H1 (cell line): ENCODE measurements around the gene FAM221B. TPM values are rescaled to one million over a fixed set of nuclear protein-coding genes. Genes with fewer than 3 reads are reported as not detected.
A peak's percentile ranks its signal among the peaks of the same experiment; 100 is the strongest.

Source experiments
- CBX5 ChIP-seq: fragments of 300-800, 300-1000 bp; sonication (generic); IDR thresholded peaks from 2 replicates; pipeline ENCODE4 v1.7.1; 2016; ENCODE audit warnings: antibody characterized with exemption, low read length, low read depth
- JUND ChIP-seq: IDR thresholded peaks from 2 replicates; pipeline ENCODE4 v1.6.1; 2011; ENCODE audit warnings: mild to moderate bottlenecking, improper control_type of control experiment, low read length
- NANOG ChIP-seq: IDR thresholded peaks from 2 replicates; pipeline ENCODE4 v1.6.1; 2011; ENCODE audit warnings: low read length, low read depth, mild to moderate bottlenecking, inconsistent platforms; ENCODE audit not compliant: insufficient read depth, poor library complexity, severe bottlenecking
- RAD21 ChIP-seq, 2 experiments: IDR thresholded peaks in 1 of 2; conservative IDR thresholded peaks in 1 of 2; 2 replicates each; pipeline ENCODE4 v1.6.1; 2011; ENCODE audit warnings: low read depth in 2 of 2, low read length in 2 of 2, improper control_type of control experiment in 1 of 2, inconsistent platforms in 1 of 2, mild to moderate bottlenecking in 1 of 2, moderate library complexity in 1 of 2
- polyA plus RNA-seq, 7 experiments: library from polyadenylated mRNA; depleted of rRNA in 3 of 7; stranded (reverse) in 5 of 7; unstranded in 2 of 7; fragments of >200 nt in 5 of 7; fragments of 200-250 nt in 2 of 7; gene quantifications; 1 replicate in 5 of 7; 2 replicates in 1 of 7; 4 replicates in 1 of 7; pipeline versions ENCODE4 v1.2.1 to v1.2.3, GENCODE V29; 2011 to 2013; ENCODE audit warnings: missing spikeins in 2 of 7, mixed read lengths in 2 of 7
- total RNA-seq: library from RNA; stranded (reverse); fragmentation: NEBNext Ultra II Directional; extraction: Animal tissue kit (Norgen Biotek cat#: 25700); gene quantifications from 2 replicates; pipeline ENCODE4 v1.2.1, GENCODE V29; 2021
- TF ChIP-seq, protein P1 (sequence below), 3 experiments: IDR thresholded peaks; 1 replicate in 2 of 3; 2 replicates in 1 of 3; pipeline versions ENCODE4 v1.5.1 to v1.6.1; 2011; ENCODE audit warnings: low read length in 3 of 3, mild to moderate bottlenecking in 3 of 3, inconsistent platforms in 2 of 3, low read depth in 1 of 3, moderate library complexity in 1 of 3; ENCODE audit not compliant: insufficient read depth in 1 of 3; ENCODE audit errors: control extremely low read depth in 1 of 3

Gene FAM221B
- total and polyA plus RNA-seq, 2 of the 8 experiments (the other 6 are each of a cell fraction or from before 2014, with no cell fraction given), result not detected

DNA sequence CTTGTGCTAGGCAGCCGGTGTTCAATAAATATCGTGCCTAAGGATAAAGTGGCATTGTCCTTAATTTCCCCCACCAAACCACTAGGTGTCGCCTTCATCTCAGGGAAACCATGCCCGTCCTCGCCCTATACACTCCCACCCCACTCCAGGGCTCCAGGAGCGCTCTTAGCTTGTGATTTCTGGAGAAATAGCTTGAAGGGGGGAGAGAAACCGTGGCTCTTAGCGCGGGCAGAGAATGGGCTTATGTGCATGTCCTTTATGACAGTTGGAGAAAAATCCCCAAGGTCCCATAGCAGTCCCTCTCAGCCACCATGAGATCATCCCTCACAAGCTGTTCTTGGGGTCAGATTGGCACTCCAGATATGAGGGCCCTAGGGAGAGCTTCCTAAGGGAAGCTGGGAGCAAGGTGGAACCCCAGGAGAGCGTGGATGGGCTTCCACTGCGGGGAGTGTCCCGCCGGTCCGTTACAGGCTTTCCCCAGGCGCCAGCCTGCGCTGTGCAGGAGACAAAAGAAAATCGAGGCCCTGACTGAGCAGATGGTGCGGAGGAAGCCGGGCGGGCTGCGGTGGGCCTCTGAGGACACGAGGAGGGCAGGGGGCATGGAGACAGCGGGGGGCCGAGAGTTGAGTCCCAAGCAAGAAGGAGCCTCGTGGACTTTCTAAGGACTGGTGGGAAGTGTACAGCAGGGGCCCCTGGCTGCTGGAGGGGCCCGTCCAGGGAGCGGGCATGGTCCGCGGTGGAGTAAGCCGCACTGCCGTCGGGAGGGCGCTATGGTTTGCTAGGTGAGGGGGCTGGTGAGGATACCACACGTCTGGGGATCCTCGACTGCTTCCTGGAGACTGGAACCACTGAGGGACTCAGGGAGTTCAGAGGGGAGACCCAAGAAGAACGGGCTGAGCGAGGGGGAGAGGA is 37.9 kb downstream of the FAM221B start (continued):
- TF ChIP-seq NANOG (no peak), JUND (0 out of 2 replicates have a peak, but pooled peaks have one; percentile 35), RAD21 (IDR thresholded peaks at IDR 0.05 in 1 of 2, conservative IDR thresholded peaks at IDR 0.05 in 1 of 2; ENCODE audit: low read depth in 2 of 2, low read length in 2 of 2) (peak; percentile 94), CBX5 (no peak)
- TF ChIP-seq, protein P1, sequence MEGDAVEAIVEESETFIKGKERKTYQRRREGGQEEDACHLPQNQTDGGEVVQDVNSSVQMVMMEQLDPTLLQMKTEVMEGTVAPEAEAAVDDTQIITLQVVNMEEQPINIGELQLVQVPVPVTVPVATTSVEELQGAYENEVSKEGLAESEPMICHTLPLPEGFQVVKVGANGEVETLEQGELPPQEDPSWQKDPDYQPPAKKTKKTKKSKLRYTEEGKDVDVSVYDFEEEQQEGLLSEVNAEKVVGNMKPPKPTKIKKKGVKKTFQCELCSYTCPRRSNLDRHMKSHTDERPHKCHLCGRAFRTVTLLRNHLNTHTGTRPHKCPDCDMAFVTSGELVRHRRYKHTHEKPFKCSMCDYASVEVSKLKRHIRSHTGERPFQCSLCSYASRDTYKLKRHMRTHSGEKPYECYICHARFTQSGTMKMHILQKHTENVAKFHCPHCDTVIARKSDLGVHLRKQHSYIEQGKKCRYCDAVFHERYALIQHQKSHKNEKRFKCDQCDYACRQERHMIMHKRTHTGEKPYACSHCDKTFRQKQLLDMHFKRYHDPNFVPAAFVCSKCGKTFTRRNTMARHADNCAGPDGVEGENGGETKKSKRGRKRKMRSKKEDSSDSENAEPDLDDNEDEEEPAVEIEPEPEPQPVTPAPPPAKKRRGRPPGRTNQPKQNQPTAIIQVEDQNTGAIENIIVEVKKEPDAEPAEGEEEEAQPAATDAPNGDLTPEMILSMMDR (IDR thresholded peaks at IDR 0.05; ENCODE audit: control extremely low read depth in 1 of 3, insufficient read depth in 1 of 3, low read depth in 1 of 3, low read length in 3 of 3), result peak; percentile 79 to 92 (median 90)
